Breast epithelium (tissue), 3 donors: ENCODE measurements around the gene SMIM43.

ENCODE experiments used
- POLR2A ChIP-seq: fragments of 450-650 bp; IDR thresholded peaks from one replicate; pipeline ENCODE4 v1.6.1; 2016; ENCODE audit warnings: antibody characterized with exemption, mild to moderate bottlenecking, moderate library complexity
- POLR2AphosphoS5 ChIP-seq, 3 donors: sonication (generic); formaldehyde crosslinking; IDR thresholded peaks; one replicate each; pipeline ENCODE4 v1.6.1; 2017; ENCODE audit warnings: antibody characterized with exemption in 3 of 3
- TF ChIP-seq, protein P1 (sequence below), 3 donors: fragments of 450-650 bp; IDR thresholded peaks; one replicate each; pipeline ENCODE4 v1.5.1; 2016 to 2017; ENCODE audit warnings: antibody characterized with exemption in 3 of 3, mild to moderate bottlenecking in 3 of 3, moderate library complexity in 3 of 3

DNA sequence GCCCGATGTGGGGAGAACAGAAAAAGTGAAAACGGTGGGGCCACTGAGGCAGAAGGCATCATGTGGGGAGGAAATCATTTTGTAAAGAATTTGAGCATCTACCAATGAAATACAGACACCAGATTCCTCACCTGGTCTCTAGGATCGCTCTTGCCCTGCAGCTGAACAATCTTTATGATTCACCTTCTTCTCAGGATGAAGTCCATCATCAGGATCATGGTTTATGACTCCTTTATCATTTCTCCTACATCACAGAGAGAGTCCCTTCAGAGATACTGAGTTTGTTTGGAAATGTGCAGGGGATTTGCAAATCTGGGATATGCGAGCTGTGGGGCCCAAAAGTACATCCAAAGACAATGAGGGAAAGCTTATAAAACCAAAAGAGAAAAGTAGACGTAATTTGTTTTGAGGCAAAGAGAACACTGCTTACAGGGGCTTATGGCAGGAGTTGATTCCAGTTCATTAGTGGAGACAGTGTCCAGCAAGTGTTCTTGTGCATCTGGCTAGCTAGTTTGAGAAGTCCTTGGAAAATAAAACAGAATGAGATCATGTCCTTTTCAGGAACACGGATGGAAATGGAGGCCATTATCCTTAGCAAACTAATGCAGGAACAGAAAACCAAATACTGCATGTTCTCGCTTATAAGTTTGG lies 52.8 kb downstream of the SMIM43 start:
- no peak for TF ChIP-seq POLR2A
- TF ChIP-seq, protein P1, sequence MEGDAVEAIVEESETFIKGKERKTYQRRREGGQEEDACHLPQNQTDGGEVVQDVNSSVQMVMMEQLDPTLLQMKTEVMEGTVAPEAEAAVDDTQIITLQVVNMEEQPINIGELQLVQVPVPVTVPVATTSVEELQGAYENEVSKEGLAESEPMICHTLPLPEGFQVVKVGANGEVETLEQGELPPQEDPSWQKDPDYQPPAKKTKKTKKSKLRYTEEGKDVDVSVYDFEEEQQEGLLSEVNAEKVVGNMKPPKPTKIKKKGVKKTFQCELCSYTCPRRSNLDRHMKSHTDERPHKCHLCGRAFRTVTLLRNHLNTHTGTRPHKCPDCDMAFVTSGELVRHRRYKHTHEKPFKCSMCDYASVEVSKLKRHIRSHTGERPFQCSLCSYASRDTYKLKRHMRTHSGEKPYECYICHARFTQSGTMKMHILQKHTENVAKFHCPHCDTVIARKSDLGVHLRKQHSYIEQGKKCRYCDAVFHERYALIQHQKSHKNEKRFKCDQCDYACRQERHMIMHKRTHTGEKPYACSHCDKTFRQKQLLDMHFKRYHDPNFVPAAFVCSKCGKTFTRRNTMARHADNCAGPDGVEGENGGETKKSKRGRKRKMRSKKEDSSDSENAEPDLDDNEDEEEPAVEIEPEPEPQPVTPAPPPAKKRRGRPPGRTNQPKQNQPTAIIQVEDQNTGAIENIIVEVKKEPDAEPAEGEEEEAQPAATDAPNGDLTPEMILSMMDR (IDR thresholded peaks at IDR 0.05) = no peak
- no peak for TF ChIP-seq POLR2AphosphoS5 (IDR thresholded peaks at IDR 0.05)
